ENCODE data around the gene CADPS. TPM values are rescaled to one million over a fixed set of nuclear protein-coding genes. Genes with fewer than 3 reads are reported as not detected.
"Not testable (repeated sequence)": the region's sequence is repeated elsewhere in the genome, so short reads cannot be mapped to it uniquely, and the experiment has no call there.

The CADPS gene
- total and polyA plus RNA-seq, 8 donors: 0.50 to 2.9 (median 2.2) TPM

GRCh38 chr3:62586356-62586755 is 288.9 kb downstream of the CADPS start:
- H3K27ac ChIP-seq: no peak overlapping the region
- H3K4me1 ChIP-seq: no peaks in the 10 kb centered on the region
- no peaks in the 10 kb centered on the region for H3K36me3 ChIP-seq
- H3K9me3 ChIP-seq: no peaks in the 10 kb centered on the region
- no peak overlapping the region for H3K4me3 ChIP-seq
- intact Hi-C loops (cut with DNase I): no loop called here
- DNase-seq (no peak), ATAC-seq (peak; percentile 23)
- TF ChIP-seq, protein P1, sequence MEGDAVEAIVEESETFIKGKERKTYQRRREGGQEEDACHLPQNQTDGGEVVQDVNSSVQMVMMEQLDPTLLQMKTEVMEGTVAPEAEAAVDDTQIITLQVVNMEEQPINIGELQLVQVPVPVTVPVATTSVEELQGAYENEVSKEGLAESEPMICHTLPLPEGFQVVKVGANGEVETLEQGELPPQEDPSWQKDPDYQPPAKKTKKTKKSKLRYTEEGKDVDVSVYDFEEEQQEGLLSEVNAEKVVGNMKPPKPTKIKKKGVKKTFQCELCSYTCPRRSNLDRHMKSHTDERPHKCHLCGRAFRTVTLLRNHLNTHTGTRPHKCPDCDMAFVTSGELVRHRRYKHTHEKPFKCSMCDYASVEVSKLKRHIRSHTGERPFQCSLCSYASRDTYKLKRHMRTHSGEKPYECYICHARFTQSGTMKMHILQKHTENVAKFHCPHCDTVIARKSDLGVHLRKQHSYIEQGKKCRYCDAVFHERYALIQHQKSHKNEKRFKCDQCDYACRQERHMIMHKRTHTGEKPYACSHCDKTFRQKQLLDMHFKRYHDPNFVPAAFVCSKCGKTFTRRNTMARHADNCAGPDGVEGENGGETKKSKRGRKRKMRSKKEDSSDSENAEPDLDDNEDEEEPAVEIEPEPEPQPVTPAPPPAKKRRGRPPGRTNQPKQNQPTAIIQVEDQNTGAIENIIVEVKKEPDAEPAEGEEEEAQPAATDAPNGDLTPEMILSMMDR (IDR thresholded peaks at IDR 0.05): no peak
- no peaks in the 10 kb centered on the region for H3K27me3 ChIP-seq

GRCh38 chr3:62585861-62586260 is 289.4 kb downstream of the CADPS start:
- intact Hi-C loops (cut with DNase I): no loop called here
- TF ChIP-seq, protein P1 (IDR thresholded peaks at IDR 0.05): no peak

GRCh38 chr3:62584636-62585035 is 290.6 kb downstream of the CADPS start:
- H3K9me3 ChIP-seq: peaks cover 0 to 4% of the 10 kb centered on the region in 2 donors
- no peak overlapping the region for H3K4me3 ChIP-seq
- ATAC-seq: no peak
- no peaks in the 10 kb centered on the region for H3K27me3 ChIP-seq
- H3K27ac ChIP-seq: no peak overlapping the region
- no peak for DNase-seq
- no peaks in the 10 kb centered on the region for H3K36me3 ChIP-seq
- H3K4me1 ChIP-seq: no peaks in the 10 kb centered on the region
- intact Hi-C loops (cut with DNase I): no loop called here
- TF ChIP-seq, protein P1 (IDR thresholded peaks at IDR 0.05): no peak

More at GRCh38 chr3:62585861-62586260, 289.4 kb downstream of the CADPS start:
- H3K27ac ChIP-seq: no peak overlapping the region
- H3K4me1 ChIP-seq: no peaks in the 10 kb centered on the region
- DNase-seq: no peak
- H3K27me3 ChIP-seq: no peaks in the 10 kb centered on the region
- H3K4me3 ChIP-seq: no peak overlapping the region
- no peak for ATAC-seq
- no peaks in the 10 kb centered on the region for H3K36me3 ChIP-seq
- no peaks in the 10 kb centered on the region for H3K9me3 ChIP-seq

DNA sequence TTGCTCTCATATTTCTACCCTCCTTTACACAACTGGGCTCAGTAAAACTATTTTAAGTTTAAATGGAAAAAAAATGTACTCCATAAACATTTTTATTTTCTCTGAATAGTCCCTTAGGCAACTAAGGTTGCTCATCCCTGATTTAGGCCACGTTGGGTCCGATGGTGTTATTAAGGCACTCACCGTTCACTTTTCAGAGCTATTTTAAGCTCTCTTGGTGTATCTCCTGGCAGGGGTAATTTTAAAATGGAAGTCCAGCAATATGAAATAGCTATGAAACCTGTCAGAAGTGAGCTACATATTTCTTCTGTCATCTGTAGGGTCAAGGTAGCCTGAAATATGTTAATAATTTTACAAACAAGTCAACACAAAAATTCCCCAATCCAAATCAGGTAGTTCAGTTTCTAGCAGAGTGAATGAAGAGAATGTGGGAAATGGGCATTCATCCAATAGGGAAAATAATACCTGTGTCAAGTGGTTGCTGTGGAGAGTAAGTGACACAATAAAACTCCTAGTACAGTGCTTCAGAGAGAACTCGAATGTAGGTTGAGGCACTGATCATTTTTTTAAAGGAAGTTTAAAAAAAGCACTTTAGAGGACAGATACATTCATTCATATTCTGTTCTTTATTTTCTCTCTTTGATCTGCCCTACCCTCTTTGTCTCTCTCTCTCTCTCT is 292.6 kb downstream of the CADPS start:
- H3K4me1 ChIP-seq: no peaks in the 10 kb centered on the region
- TF ChIP-seq, protein P1 (IDR thresholded peaks at IDR 0.05): no peak
- H3K27ac ChIP-seq: no peak overlapping the region
- no peak overlapping the region for H3K4me3 ChIP-seq
- ATAC-seq: peak; percentile 78
- no peaks in the 10 kb centered on the region for H3K27me3 ChIP-seq
- DNase-seq: no peak
- H3K9me3 ChIP-seq: peaks cover 0 to 16% of the 10 kb centered on the region in 2 donors
- intact Hi-C loops (cut with DNase I): no loop called here
- no peaks in the 10 kb centered on the region for H3K36me3 ChIP-seq

DNA sequence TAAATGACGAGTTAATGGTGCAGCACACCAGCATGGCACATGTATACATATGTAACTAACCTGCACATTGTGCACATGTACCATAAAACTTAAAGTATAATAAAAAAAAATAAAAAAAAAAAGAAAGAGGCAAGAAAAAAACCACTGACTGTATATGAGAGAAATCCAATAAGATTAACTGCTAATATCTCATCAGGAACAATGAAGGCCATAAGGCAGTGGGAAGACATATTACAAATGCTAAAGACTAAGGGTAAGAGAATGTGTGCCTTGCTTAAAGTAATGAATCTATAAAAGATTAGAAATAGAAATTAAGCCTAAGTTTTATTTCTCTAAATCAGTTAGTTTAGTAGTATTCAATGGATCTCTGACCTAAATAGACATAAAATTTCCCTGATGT is 294.7 kb downstream of the CADPS start:
- DNase-seq, H3K4me3 ChIP-seq, ATAC-seq: not testable (repeated sequence)

GRCh38 chr3:62577153-62577552 is 298.1 kb downstream of the CADPS start:
- ATAC-seq (no peak), DNase-seq (no peak)
- H3K36me3 ChIP-seq: no peaks in the 10 kb centered on the region
- peaks cover 0 to 16% of the 10 kb centered on the region in 2 donors for H3K9me3 ChIP-seq
- no peaks in the 10 kb centered on the region for H3K27me3 ChIP-seq
- H3K4me1 ChIP-seq: no peaks in the 10 kb centered on the region
- no peak overlapping the region for H3K27ac ChIP-seq
- intact Hi-C loops (cut with DNase I): no loop called here
- TF ChIP-seq, protein P1 (IDR thresholded peaks at IDR 0.05): no peak
- H3K4me3 ChIP-seq: no peak overlapping the region

More for the DNA sequence above, 294.7 kb downstream of the CADPS start:
- H3K4me1 ChIP-seq; H3K27me3 ChIP-seq; intact Hi-C loops (cut with DNase I); H3K36me3 ChIP-seq; H3K27ac ChIP-seq: not testable (repeated sequence)
- peaks cover 0 to 16% of the 10 kb centered on the region in 2 donors for H3K9me3 ChIP-seq

Measured in left lung (tissue), 10 donors.